Measurements from ENCODE around the gene MAP1LC3B.

Gene MAP1LC3B

GRCh38 chr16:87366930-87367329 is 25.2 kb upstream of the MAP1LC3B start:
- no peak overlapping the region for H3K4me3 ChIP-seq (ENCODE audit: low read length)
- no peak for DNase-seq (ENCODE audit: low read depth)
- no peak for TF ChIP-seq CTCF (conservative IDR thresholded peaks at IDR 0.05; ENCODE audit: low read depth, low read length)

- DNase-seq (ENCODE audit: low read depth), result no peak
- H3K4me3 ChIP-seq (ENCODE audit: low read length), result no peak overlapping the region
- no peak for TF ChIP-seq CTCF (conservative IDR thresholded peaks at IDR 0.05; ENCODE audit: low read depth, low read length)
These were observed 24.6 kb upstream of the MAP1LC3B start for GRCh38 chr16:87367529-87367928.

- no peak for TF ChIP-seq CTCF (conservative IDR thresholded peaks at IDR 0.05; ENCODE audit: low read depth, low read length)
- no peak overlapping the region for H3K4me3 ChIP-seq (ENCODE audit: low read length)
- no peak for DNase-seq (ENCODE audit: low read depth)
These were observed 23.9 kb upstream of the MAP1LC3B start for GRCh38 chr16:87368029-87368770.

GRCh38 chr16:87369117-87369765 is 22.9 kb upstream of the MAP1LC3B start:
- DNase-seq (ENCODE audit: low read depth), result no peak
- TF ChIP-seq CTCF (conservative IDR thresholded peaks at IDR 0.05; ENCODE audit: low read depth, low read length), result no peak
- H3K4me3 ChIP-seq (ENCODE audit: low read length), result no peak overlapping the region

GRCh38 chr16:87369796-87370719 is 22.1 kb upstream of the MAP1LC3B start:
- no peak for DNase-seq (ENCODE audit: low read depth)
- no peak for TF ChIP-seq CTCF (conservative IDR thresholded peaks at IDR 0.05; ENCODE audit: low read depth, low read length)
- no peak overlapping the region for H3K4me3 ChIP-seq (ENCODE audit: low read length)

- no peak for DNase-seq (ENCODE audit: low read depth)
- no peak overlapping the region for H3K4me3 ChIP-seq (ENCODE audit: low read length)
- no peak for TF ChIP-seq CTCF (conservative IDR thresholded peaks at IDR 0.05; ENCODE audit: low read depth, low read length)
These were observed 20.8 kb upstream of the MAP1LC3B start for GRCh38 chr16:87371261-87371866.
